ENCODE results near the gene AATF.

- TF ChIP-seq CTCF (IDR thresholded peaks at IDR 0.05) (no peak), ZNF121 (CRISPR knock-in tag; IDR thresholded peaks at IDR 0.05) (no peak), ETV6 (CRISPR knock-in tag; IDR thresholded peaks at IDR 0.05) (no peak), PREB (CRISPR knock-in tag; IDR thresholded peaks at IDR 0.05; ENCODE audit: borderline replicate concordance) (no peak)
These were observed 24.9 kb upstream of the AATF start for GRCh38 chr17:36923814-36924221.

All from WTC11 (cell line).